ENCODE results near the gene NOL7. TPM values are rescaled to one million over a fixed set of nuclear protein-coding genes. Genes with fewer than 3 reads are reported as not detected.

Gene NOL7
- total RNA-seq, 1 donor from 2014 or later: 53.8 TPM

DNA sequence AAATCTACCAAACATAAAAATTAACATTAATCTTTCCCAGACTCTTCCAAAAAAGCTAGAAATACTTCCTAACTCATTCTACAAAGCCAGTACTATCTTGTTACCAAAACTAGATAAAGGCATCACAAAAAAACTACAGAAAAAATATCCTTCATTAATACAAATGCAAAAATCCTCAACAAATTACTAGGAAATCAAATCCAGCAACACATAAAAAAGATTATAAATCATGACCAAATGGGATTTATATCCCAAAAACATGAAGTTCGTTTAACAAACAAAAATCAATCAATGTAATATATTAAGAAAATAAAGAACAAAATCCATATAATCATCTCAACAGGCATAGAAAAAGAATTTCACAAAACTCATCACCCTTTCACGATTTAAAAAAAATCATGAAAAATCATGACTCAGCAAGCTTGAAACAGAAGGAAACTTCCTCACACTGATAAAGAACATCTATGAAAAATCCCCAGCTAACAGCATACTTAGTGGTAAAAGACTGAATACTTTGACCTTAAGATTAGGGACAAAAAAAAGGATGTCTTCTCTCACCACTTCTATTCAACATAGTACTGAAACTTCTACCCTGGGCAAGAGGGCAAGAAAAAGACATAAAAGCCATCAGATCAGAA lies 53.3 kb downstream of the NOL7 start:
- H3K4me1 Mint-ChIP-seq (ENCODE audit: unreplicated experiment): peaks cover 15% of the 10 kb centered on the region
- H3K27ac Mint-ChIP-seq: peak overlapping the region; percentile 85
- no peak for DNase-seq (ENCODE audit: extremely low spot score, unreplicated experiment)
- TF ChIP-seq, protein P1, sequence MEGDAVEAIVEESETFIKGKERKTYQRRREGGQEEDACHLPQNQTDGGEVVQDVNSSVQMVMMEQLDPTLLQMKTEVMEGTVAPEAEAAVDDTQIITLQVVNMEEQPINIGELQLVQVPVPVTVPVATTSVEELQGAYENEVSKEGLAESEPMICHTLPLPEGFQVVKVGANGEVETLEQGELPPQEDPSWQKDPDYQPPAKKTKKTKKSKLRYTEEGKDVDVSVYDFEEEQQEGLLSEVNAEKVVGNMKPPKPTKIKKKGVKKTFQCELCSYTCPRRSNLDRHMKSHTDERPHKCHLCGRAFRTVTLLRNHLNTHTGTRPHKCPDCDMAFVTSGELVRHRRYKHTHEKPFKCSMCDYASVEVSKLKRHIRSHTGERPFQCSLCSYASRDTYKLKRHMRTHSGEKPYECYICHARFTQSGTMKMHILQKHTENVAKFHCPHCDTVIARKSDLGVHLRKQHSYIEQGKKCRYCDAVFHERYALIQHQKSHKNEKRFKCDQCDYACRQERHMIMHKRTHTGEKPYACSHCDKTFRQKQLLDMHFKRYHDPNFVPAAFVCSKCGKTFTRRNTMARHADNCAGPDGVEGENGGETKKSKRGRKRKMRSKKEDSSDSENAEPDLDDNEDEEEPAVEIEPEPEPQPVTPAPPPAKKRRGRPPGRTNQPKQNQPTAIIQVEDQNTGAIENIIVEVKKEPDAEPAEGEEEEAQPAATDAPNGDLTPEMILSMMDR (conservative IDR thresholded peaks at IDR 0.05): no peak
- no peaks in the 10 kb centered on the region for H3K27me3 Mint-ChIP-seq
- H3K4me3 Mint-ChIP-seq: peak overlapping the region; percentile 40
- H3K36me3 Mint-ChIP-seq: peaks cover 23% of the 10 kb centered on the region
- peaks cover 9% of the 10 kb centered on the region for H3K9me3 Mint-ChIP-seq

DNA sequence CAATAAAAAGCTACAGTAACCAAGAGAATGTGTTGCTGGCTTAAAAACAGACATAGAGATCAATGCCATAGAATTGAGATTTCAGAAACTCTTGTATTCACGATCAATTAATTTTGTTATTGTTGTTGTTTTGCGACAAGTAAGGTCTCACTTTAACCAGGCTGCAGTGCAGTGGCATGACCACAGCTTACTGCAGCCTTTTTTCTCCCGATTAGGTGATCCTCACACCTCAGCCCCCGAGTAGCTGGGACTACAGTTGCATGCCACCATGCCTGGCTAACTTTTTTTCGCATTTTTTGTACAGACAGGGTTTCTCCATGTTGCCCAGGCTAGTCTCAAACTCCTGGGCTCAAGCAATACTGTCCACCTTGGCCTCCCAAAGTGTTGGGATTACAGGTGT lies 54.3 kb downstream of the NOL7 start:
- Mint-ChIP-seq H3K4me3 (no peak overlapping the region), H3K27me3 (no peaks in the 10 kb centered on the region), H3K36me3 (peaks cover 23% of the 10 kb centered on the region), H3K27ac (no peak overlapping the region), H3K4me1 (ENCODE audit: unreplicated experiment) (peaks cover 15% of the 10 kb centered on the region), H3K9me3 (peaks cover 9% of the 10 kb centered on the region)
- TF ChIP-seq, protein P1 (conservative IDR thresholded peaks at IDR 0.05): no peak
- no peak for DNase-seq (ENCODE audit: extremely low spot score, unreplicated experiment)

Other genes with a start within 250 kb of the NOL7 start
- gene GFOD1, start 127.7 kb upstream of the NOL7 start, total RNA-seq (ENCODE audit: low replicate concordance): 4.1 and 4.8 TPM in 2 replicates
- 15.3 and 17.4 TPM in 2 replicates for gene SIRT5, start 40.7 kb upstream of the NOL7 start, total RNA-seq (ENCODE audit: low replicate concordance)
- 40.4 and 43.4 TPM in 2 replicates for gene RANBP9, start 96.5 kb downstream of the NOL7 start, total RNA-seq (ENCODE audit: low replicate concordance)
- gene MCUR1, start 199.2 kb downstream of the NOL7 start, total RNA-seq (ENCODE audit: low replicate concordance): 25.3 and 31.6 TPM in 2 replicates

Data from type B pancreatic cell (in vitro differentiated cells).